Measurements from ENCODE around the gene TMF1.

Gene TMF1

GRCh38 chr3:69079269-69080159 is 27.4 kb upstream of the TMF1 start:
- no peak for DNase-seq

GRCh38 chr3:69072928-69073327 is 20.8 kb upstream of the TMF1 start:
- no peak for DNase-seq

- DNase-seq: no peak
These were observed 14.0 kb upstream of the TMF1 start for GRCh38 chr3:69066121-69066520.

DNA sequence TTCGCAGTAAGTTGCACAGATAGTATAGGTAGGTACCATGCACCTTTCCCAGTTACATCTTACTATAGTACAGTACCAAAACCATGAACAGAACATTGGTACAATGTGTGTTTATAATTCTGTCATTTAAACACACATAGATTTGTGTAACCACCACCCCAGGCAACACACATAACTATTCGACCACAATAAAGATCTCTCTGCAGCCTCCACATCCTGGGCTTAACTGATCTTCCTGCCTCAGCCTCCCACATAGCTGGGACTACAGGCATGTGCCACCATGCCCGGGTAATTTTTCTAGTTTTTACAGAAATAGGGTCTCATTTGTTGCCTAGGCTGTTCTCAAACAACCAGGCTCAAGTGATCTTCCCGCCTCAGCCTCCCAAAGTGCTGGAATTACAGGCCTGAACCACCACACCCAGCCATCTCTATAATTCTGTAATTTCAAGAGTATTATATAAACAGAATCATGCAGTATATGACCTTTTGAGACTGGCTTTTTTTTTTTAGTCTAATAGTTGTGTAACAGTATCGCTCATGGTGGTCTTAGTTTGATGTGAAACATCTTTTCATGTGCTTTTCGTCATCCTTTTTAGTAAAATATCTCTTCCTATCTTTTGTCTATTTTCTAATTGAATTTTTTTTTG is 13.3 kb upstream of the TMF1 start:
- no peak for DNase-seq

DNA sequence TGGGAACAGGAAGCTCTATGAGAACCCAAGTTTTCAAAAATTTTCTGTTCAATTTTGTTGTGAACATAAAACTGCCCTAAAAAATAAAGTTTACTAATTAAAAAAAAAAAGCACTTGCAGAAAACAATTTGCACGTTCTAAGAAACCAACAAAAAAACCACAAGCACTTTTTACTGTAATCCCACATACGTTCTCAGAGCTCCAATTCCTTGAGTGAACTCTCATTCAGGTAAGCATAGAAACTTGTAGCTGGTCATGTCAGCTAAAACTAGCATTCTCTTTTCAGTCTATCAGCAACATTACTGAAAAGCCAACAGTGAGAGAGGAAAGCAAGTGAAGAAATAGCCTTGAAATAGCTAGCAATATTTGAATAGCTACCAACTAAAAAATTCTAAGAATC is 11.5 kb upstream of the TMF1 start:
- no peak for DNase-seq

DNA sequence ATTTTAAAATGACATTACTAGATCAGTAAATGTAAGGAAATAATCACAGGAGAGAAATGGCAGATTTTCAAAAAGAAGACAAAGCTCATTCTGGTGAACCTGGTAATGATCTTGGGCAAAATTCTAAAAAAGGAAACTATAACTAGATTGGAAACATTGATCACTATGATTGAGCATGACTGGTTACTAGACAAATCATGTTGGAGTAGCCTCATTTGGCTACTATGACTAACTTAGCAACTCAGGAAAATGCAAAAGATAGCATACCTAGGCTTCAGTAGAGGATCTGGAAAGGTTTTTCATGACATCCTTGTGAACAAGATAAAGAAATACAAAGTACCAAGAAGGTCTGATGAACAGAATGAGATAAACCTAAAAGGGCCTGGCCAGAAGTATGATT is 7.6 kb upstream of the TMF1 start:
- DNase-seq: no peak

DNA sequence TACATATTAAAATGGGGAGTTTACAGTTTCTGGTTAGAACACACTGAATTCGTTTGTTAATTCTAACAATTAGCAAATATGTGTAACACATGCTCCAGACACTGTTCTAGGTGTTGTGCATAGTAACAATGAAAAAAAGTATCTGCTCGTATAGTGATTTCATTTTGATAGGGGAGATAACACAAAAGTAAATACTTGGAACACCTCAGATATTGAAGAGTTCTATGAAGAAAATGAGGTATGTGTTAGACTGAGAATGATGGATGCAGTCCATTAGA is 6.8 kb upstream of the TMF1 start:
- no peak for DNase-seq

- DNase-seq: no peak
These were observed 6.2 kb upstream of the TMF1 start for GRCh38 chr3:69058180-69058946.

DNA sequence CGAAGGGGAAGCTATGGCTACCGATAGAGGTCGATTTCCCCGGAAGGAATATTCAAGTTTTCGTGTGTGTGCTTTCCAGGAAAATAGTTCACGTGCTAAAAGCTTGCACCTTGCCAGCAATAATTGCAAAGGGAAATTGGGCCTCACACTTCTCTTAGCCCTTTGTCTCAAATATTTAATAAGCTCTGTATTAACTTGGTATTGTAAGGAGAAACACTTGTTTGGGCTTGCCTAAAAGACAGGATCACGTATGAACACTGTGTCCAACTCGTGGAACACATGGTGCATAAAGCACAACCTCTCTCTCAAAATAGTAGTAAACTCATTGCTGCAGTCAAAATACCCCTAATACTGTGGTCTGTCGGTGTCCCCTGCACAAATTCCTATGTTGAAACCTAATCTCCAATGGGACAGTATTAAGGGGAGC is 352 bp upstream of the TMF1 start:
- no peak for DNase-seq

DNA sequence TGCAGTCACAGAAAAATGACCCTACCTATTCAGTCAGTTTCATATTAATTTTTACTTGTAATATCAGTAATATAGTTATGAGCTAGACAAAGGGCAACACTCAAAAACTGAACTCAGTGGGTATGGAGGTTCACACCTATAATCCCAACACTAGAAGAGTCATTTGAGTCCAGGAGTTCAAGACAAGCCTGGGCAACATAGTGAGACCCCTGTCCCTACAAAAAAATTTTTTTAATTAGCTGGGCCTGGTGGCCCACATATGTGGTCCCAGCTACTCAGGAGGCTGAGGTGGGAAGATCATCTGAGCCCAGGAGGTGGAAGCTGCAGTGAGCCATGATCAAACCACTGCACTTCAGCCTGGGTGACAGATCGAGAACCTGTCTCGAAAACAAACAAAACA is 3.1 kb downstream of the TMF1 start:
- DNase-seq: no peak

- no peak for DNase-seq
These were observed 7.5 kb downstream of the TMF1 start for GRCh38 chr3:69044608-69045007.

- DNase-seq: no peak
These were observed 18.7 kb downstream of the TMF1 start for GRCh38 chr3:69033470-69033869.

DNA sequence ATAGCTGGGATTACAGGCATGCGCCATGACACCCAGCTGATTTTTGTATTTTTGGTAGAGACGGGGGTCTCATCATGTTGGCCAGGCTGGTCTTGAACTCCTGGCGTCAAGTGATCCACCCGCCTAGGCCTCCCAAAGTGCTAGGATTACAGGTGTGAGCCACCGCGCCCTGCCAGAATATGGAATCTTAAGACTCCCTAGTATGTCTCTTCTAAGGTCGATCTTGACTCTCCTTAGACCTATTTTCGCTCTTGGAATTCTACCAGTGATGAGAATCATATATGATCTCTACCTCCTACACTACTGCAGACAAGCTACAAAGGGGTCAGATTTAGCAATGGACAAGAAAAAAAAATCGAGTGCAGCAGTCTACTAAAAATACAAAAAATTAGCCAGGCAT is 19.4 kb downstream of the TMF1 start:
- no peak for DNase-seq

DNA sequence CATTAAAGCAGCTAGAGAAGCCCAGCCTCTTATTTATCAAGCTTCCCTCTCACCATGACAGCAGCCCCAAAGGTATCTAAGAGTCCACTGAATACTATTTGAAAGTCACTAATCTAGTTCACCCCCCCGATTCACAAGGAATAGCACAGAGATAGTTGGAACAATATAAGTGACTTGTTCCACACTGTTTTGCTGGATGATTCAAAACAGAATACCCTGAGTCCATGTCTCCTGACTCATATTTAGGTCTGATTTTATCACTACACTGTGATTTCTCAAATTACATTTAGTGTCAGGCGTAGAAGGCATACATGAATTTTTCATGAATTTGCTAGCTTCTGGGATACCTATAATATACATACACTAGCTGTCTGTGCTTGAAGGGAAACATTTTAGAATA is 20.0 kb downstream of the TMF1 start:
- no peak for DNase-seq

- no peak for DNase-seq
These were observed 20.5 kb downstream of the TMF1 start for GRCh38 chr3:69031635-69032034.

DNA sequence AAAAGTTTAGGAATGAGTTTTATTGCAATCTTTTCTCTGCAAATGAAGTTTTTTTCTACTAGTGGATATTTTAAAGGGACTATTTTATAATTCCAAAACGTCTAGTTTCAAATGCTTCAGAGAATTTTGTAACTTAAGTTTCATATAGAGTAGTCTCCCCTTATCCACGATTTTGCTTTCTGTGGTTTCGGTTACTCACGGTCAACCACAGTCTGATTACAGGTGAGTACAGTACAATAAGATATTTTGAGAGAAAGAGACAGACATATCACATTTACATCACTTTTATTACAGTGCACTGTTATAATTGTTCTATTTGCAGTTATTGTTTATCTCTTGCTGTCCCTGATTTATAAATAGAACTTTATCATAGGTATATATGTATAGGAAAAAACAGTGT is 31.3 kb downstream of the TMF1 start:
- no peak for DNase-seq

GRCh38 chr3:69020424-69020823 is 31.7 kb downstream of the TMF1 start:
- no peak for DNase-seq

DNA sequence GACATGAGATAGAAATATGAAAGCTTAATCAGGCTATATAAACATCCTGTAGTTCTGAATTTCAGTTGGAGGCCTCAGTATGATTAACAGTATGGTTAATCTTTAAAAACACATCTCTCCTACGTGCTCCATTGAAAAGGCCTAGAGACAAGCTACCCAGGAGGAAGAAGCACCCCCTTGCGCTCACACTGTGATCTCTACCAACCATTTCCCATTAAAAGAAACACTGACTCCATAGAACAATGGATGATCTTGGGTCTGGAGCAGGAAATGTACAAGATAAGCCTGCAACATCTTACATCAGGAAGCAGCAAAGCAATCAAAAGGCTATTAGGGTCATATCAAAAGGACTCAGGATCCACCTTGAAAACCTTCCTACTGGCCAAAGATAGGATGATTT is 35.2 kb downstream of the TMF1 start:
- no peak for DNase-seq

DNA sequence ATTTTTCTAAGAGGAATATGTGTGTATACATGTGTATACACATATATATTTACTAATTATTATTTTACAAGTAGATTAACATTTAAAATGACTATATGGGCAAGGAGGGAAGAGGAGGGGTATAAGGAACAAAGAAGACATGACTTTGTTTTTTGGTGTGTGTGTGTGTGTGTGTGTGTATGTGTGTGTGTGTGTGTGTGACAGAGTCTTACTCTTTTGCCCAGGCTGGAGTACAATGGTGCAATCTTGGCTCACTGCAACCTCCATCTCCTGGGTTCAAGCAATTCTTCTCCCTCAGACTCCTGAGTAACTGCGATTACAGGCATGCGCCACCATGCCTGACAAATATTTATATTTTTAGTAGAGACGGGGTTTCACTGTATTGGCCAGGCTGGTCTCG is 36.0 kb downstream of the TMF1 start:
- DNase-seq: no peak

GRCh38 chr3:69014022-69014580 is 38.0 kb downstream of the TMF1 start:
- DNase-seq: no peak

- DNase-seq: no peak
These were observed 38.7 kb downstream of the TMF1 start, which contains the start of gene EOGT for GRCh38 chr3:69013253-69014021. Gene EOGT (minus strand): TSS chr3:69013684. CDS start chr3:69009846, 3,838 bp downstream.

DNA sequence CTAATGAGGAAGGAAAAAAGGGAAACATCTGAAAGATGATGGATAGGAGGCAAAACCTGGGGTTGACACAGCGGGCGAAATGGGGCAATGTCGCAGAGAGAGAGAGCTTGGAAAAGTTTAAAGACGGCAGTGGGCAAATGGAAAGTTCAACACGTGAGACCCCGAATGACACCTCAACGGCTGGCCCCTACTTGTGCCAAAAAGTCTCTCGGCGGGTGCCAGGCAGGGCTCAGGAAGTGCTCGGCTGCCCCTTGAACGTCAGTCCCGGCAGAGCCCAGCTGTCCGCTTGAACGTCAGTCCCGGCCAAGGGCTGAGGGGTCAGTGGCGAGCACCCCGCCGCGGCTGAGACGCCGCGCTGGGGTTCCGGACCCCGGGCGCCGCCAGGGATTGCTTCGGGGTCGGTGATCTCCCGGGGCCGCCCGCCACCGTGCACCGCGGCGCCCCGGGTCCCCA is 39.3 kb downstream of the TMF1 start:
- DNase-seq: no peak
